Trophoblast cell (in vitro differentiated cells and primary cell): ENCODE results near the gene PSME3IP1.

Experiments used
- DNase-seq, 2 donors: peaks; one replicate each; pipeline ENCODE4 v3.0.0-alpha.2; 2016
- H2AFZ ChIP-seq: 2 replicates; pipeline ENCODE4 v1.6.1; 2013; ENCODE audit warnings: low read length, moderate library complexity, mild to moderate bottlenecking; ENCODE audit not compliant: insufficient read depth, poor library complexity
- H2AK5ac ChIP-seq: 2 replicates; pipeline ENCODE4 v1.6.1; 2013; ENCODE audit warnings: mild to moderate bottlenecking, low read length
- H2BK120ac ChIP-seq: 2 replicates; pipeline ENCODE4 v1.6.1; 2013; ENCODE audit warnings: low read length, mild to moderate bottlenecking, moderate library complexity; ENCODE audit not compliant: insufficient read depth, poor library complexity
- H2BK12ac ChIP-seq: 2 replicates; pipeline ENCODE4 v1.6.1; 2013; ENCODE audit warnings: mild to moderate bottlenecking, low read length, moderate library complexity
- H2BK5ac ChIP-seq: 2 replicates; pipeline ENCODE4 v1.6.1; 2013; ENCODE audit warnings: low read length, low read depth, moderate library complexity, mild to moderate bottlenecking; ENCODE audit not compliant: poor library complexity
- H3K14ac ChIP-seq: 2 replicates; pipeline ENCODE4 v1.6.1; 2013; ENCODE audit warnings: mild to moderate bottlenecking, low read length
- H3K18ac ChIP-seq: 2 replicates; pipeline ENCODE4 v1.6.1; 2013; ENCODE audit warnings: mild to moderate bottlenecking, low read length
- H3K23ac ChIP-seq: 2 replicates; pipeline ENCODE4 v1.6.1; 2013; ENCODE audit warnings: low read length
- H3K27ac ChIP-seq: 2 replicates; pipeline ENCODE4 v1.5.1; 2013; ENCODE audit warnings: low read depth, mild to moderate bottlenecking, inconsistent platforms, low read length, moderate library complexity
- H3K27me3 ChIP-seq: 2 replicates; pipeline ENCODE4 v1.6.1; 2013; ENCODE audit warnings: inconsistent platforms, mild to moderate bottlenecking, low read length, moderate library complexity; ENCODE audit not compliant: insufficient read depth
- H3K36me3 ChIP-seq, 2 experiments: 1 replicate in 1 of 2; 2 replicates in 1 of 2; pipeline ENCODE4 v1.6.1; 2013; ENCODE audit warnings: low read length in 2 of 2, mild to moderate bottlenecking in 2 of 2, moderate library complexity in 1 of 2; ENCODE audit not compliant: insufficient read depth in 2 of 2, control insufficient read depth in 1 of 2
- H3K4ac ChIP-seq: 2 replicates; pipeline ENCODE4 v1.6.1; 2013; ENCODE audit warnings: low read depth, mild to moderate bottlenecking, low read length, moderate library complexity
- H3K4me1 ChIP-seq, 2 experiments: 1 replicate in 1 of 2; 2 replicates in 1 of 2; pipeline ENCODE4 v1.6.1; 2013; ENCODE audit warnings: low read length in 2 of 2, mild to moderate bottlenecking in 2 of 2, moderate library complexity in 1 of 2; ENCODE audit not compliant: insufficient read depth in 2 of 2, control insufficient read depth in 1 of 2
- H3K4me2 ChIP-seq: 2 replicates; pipeline ENCODE4 v1.6.1; 2013; ENCODE audit warnings: inconsistent platforms, mild to moderate bottlenecking, low read length, moderate library complexity
- H3K4me3 ChIP-seq: 2 replicates; pipeline ENCODE4 v1.5.1; 2013; ENCODE audit warnings: mild to moderate bottlenecking, low read depth, low read length, inconsistent platforms
- H3K79me1 ChIP-seq: one replicate; pipeline ENCODE4 v1.6.1; 2013; ENCODE audit warnings: low read length
- H3K79me2 ChIP-seq: 2 replicates; pipeline ENCODE4 v1.6.1; 2013; ENCODE audit warnings: low read length, mild to moderate bottlenecking; ENCODE audit not compliant: control insufficient read depth, insufficient read depth, poor library complexity
- H3K9ac ChIP-seq: 2 replicates; pipeline ENCODE4 v1.6.1; 2013; ENCODE audit warnings: mild to moderate bottlenecking, low read length
- H3K9me3 ChIP-seq: 2 replicates; pipeline ENCODE4 v1.6.1; 2013; ENCODE audit warnings: low read depth, mild to moderate bottlenecking, control low read depth, inconsistent platforms, low read length; ENCODE audit not compliant: insufficient read depth
- H4K12ac ChIP-seq: 2 replicates; pipeline ENCODE4 v1.6.1; 2013; ENCODE audit warnings: low read depth, mild to moderate bottlenecking, low read length, moderate library complexity
- H4K8ac ChIP-seq: 2 replicates; pipeline ENCODE4 v1.6.1; 2013; ENCODE audit warnings: low read depth, mild to moderate bottlenecking, low read length, moderate library complexity
- H4K91ac ChIP-seq: one replicate; pipeline ENCODE4 v1.6.1; 2013; ENCODE audit warnings: low read depth, mild to moderate bottlenecking, low read length, moderate library complexity
- WGBS: extraction: QIAGEN DNeasy Blood & Tissue Kit; methylation state at CpG from one replicate; pipeline ENCODE4 v1.1.7; 2013; ENCODE audit warnings: missing lambda C conversion rate; ENCODE audit not compliant: insufficient read length, insufficient coverage; ENCODE audit errors: extremely low coverage; 5-methylcytosine and 5-hydroxymethylcytosine counted together

The PSME3IP1 gene

DNA sequence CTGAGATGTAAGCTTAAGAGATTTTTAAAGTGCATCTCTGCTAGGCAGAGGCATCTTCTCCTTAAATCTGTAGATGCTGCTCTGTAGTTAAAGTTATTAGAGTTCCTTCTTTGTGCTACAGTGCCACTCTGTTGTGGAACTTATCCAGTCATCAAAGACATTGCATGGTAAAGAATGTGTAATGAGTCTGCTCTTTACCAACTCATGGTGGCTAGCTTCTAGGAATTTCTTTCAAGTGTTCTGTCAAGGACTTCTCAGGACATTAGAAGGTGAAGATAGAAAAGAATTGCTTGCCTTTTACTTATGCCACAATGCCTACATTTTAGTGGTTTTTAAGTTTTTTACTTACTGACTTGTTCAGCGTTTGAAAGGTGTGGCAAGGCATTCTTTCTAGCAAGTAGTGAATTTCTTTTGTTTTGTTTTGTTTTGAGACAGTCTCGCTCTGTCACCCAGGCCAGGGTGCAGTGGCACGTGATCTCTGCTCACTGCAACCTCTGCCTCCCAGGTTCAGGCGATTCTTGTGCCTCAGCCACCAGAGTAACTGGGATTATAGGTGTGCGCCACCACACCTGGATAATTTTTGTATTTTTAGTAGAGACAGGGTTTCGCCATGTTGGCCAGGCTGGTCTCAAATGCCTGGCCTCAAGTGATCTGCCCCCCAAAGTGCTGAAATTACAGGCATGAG is 39.0 kb upstream of the PSME3IP1 start:
- no peak overlapping the region for H2BK120ac ChIP-seq
- H2AFZ ChIP-seq: no peak overlapping the region
- H3K79me2 ChIP-seq: no peaks in the 10 kb centered on the region
- no peak overlapping the region for H4K12ac ChIP-seq
- peak overlapping the region; percentile 43 for H4K91ac ChIP-seq
- H3K9me3 ChIP-seq: no peaks in the 10 kb centered on the region
- no peaks in the 10 kb centered on the region for H3K27me3 ChIP-seq
- H3K4me1 ChIP-seq: peaks cover 0 to 10% of the 10 kb centered on the region in 2 experiments
- H3K27ac ChIP-seq: no peak overlapping the region
- no peak overlapping the region for H3K18ac ChIP-seq
- no peak overlapping the region for H2AK5ac ChIP-seq
- no peak overlapping the region for H4K8ac ChIP-seq
- H3K14ac ChIP-seq: no peak overlapping the region
- H3K4ac ChIP-seq: no peak overlapping the region
- H3K23ac ChIP-seq: no peak overlapping the region
- WGBS: no CpG with 5 or more reads among the region's 6 CpGs
- H2BK5ac ChIP-seq: peak overlapping the region; percentile 52
- no peak overlapping the region for H3K4me3 ChIP-seq
- no peak overlapping the region for H3K4me2 ChIP-seq
- H3K79me1 ChIP-seq: no peaks in the 10 kb centered on the region
- peaks cover 23 to 30% of the 10 kb centered on the region in 2 experiments for H3K36me3 ChIP-seq
- H2BK12ac ChIP-seq: no peak overlapping the region
- no peak overlapping the region for H3K9ac ChIP-seq
- peak; percentile 26 to 81 for DNase-seq

DNA sequence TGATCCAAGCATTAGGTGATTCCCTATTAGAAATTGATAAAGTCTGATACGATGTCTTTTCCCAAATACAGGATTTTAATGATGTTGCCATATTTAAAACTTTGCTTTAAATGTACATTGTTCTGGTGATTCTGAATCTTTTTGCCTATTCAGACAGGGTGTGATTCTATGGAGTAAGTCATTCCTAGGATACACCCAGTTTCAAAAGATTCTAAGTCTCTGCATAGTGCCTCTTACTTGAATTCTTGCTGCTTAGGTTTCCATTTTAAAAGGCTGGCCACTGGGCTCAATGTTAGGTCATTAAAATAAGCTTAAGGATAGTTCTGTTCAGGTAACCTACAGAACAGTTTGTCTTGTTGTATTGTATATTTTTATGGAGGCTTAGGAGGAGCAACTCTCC is 37.2 kb upstream of the PSME3IP1 start:
- H4K12ac ChIP-seq: no peak overlapping the region
- no peak overlapping the region for H3K4ac ChIP-seq
- DNase-seq: no peak
- peaks cover 19 to 25% of the 10 kb centered on the region in 2 experiments for H3K36me3 ChIP-seq
- H3K27ac ChIP-seq: no peak overlapping the region
- H3K4me1 ChIP-seq: peaks cover 0 to 10% of the 10 kb centered on the region in 2 experiments
- H3K27me3 ChIP-seq: no peaks in the 10 kb centered on the region
- H3K4me3 ChIP-seq: no peak overlapping the region
- no peak overlapping the region for H3K4me2 ChIP-seq
- H3K79me2 ChIP-seq: no peaks in the 10 kb centered on the region
- H2AK5ac ChIP-seq: no peak overlapping the region
- no peaks in the 10 kb centered on the region for H3K79me1 ChIP-seq
- H2BK12ac ChIP-seq: no peak overlapping the region
- no peak overlapping the region for H3K9ac ChIP-seq
- no peak overlapping the region for H4K8ac ChIP-seq
- no peak overlapping the region for H3K23ac ChIP-seq
- H4K91ac ChIP-seq: no peak overlapping the region
- WGBS: no CpG with 5 or more reads among the region's 1 CpG
- H2BK5ac ChIP-seq: no peak overlapping the region
- no peak overlapping the region for H3K14ac ChIP-seq
- H2AFZ ChIP-seq: no peak overlapping the region
- H3K18ac ChIP-seq: no peak overlapping the region
- H2BK120ac ChIP-seq: no peak overlapping the region
- no peaks in the 10 kb centered on the region for H3K9me3 ChIP-seq

DNA sequence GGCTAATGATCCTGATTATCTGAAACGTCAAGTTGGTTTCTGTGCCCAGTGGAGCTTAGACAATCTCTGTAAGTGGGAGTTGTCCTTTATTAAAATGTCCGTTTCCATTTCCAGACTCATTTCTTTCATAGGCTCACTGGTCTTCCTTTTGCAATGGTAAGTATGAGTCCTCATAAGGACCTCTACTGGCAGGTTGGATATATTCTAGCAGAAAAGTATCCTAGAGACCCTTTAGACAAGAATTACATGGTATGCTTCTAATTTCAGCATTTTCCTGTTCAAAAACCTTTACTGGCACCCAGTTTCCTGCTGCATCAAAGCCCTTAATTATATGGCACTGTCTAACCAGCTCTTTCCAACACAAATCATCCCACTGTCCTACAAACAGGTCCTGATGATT is 31.1 kb upstream of the PSME3IP1 start:
- Histone ChIP-seq H3K79me1 (no peaks in the 10 kb centered on the region), H3K27me3 (no peaks in the 10 kb centered on the region), H3K79me2 (no peaks in the 10 kb centered on the region), H3K27ac (no peak overlapping the region), H3K36me3 (peaks cover 15 to 43% of the 10 kb centered on the region in 2 experiments), H3K4ac (no peak overlapping the region), H3K9me3 (no peaks in the 10 kb centered on the region), H2BK12ac (no peak overlapping the region), H3K18ac (no peak overlapping the region), H4K12ac (no peak overlapping the region), H3K23ac (no peak overlapping the region), H3K4me3 (no peak overlapping the region), H2BK120ac (no peak overlapping the region), H2AK5ac (no peak overlapping the region), H4K8ac (no peak overlapping the region), H2BK5ac (no peak overlapping the region), H3K14ac (no peak overlapping the region), H4K91ac (no peak overlapping the region), H3K9ac (no peak overlapping the region), H3K4me2 (no peak overlapping the region), H3K4me1 (no peaks in the 10 kb centered on the region), H2AFZ (no peak overlapping the region)
- no CpG with 5 or more reads among the region's 2 CpGs for WGBS
- no peak for DNase-seq

DNA sequence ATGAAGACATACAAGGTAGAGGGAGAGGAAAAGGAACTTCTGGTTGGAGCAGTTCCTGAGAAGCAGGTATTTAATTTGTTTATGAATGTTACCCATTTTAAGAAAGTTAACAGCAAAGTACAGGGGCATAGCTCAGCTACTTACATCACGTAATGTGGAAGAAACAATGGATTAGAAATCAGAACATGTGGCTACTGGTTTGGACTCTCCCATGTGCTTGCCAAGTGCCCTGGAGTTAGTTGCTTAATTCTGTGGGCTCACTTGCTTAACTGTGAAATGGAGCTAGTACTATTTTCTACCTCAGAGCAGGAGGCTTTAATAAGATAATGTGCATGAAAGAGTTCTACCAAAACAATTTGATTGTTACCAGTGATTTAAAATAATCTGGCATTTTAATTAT is 27.6 kb upstream of the PSME3IP1 start:
- no peaks in the 10 kb centered on the region for H3K4me1 ChIP-seq
- no peak overlapping the region for H2AK5ac ChIP-seq
- H3K4me3 ChIP-seq: no peak overlapping the region
- H3K18ac ChIP-seq: no peak overlapping the region
- no peak overlapping the region for H3K27ac ChIP-seq
- peaks cover 24 to 55% of the 10 kb centered on the region in 2 experiments for H3K36me3 ChIP-seq
- no peak overlapping the region for H4K12ac ChIP-seq
- no peak overlapping the region for H2AFZ ChIP-seq
- no peaks in the 10 kb centered on the region for H3K9me3 ChIP-seq
- DNase-seq: no peak
- no CpG with 5 or more reads among the region's 1 CpG for WGBS
- no peaks in the 10 kb centered on the region for H3K79me1 ChIP-seq
- no peak overlapping the region for H3K9ac ChIP-seq
- no peak overlapping the region for H3K4ac ChIP-seq
- H3K79me2 ChIP-seq: no peaks in the 10 kb centered on the region
- H4K8ac ChIP-seq: no peak overlapping the region
- H3K27me3 ChIP-seq: no peaks in the 10 kb centered on the region
- no peak overlapping the region for H4K91ac ChIP-seq
- no peak overlapping the region for H3K23ac ChIP-seq
- H3K4me2 ChIP-seq: no peak overlapping the region
- H2BK12ac ChIP-seq: no peak overlapping the region
- H2BK120ac ChIP-seq: no peak overlapping the region
- no peak overlapping the region for H3K14ac ChIP-seq
- H2BK5ac ChIP-seq: no peak overlapping the region
